ENCODE measurements around the gene ZPBP2.
A peak's percentile ranks its signal among the peaks of the same experiment; 100 is the strongest.
"Not testable (repeated sequence)": the region's sequence is repeated elsewhere in the genome, so short reads cannot be mapped to it uniquely, and the experiment has no call there.

The ZPBP2 gene, protein sequence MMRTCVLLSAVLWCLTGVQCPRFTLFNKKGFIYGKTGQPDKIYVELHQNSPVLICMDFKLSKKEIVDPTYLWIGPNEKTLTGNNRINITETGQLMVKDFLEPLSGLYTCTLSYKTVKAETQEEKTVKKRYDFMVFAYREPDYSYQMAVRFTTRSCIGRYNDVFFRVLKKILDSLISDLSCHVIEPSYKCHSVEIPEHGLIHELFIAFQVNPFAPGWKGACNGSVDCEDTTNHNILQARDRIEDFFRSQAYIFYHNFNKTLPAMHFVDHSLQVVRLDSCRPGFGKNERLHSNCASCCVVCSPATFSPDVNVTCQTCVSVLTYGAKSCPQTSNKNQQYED

DNA sequence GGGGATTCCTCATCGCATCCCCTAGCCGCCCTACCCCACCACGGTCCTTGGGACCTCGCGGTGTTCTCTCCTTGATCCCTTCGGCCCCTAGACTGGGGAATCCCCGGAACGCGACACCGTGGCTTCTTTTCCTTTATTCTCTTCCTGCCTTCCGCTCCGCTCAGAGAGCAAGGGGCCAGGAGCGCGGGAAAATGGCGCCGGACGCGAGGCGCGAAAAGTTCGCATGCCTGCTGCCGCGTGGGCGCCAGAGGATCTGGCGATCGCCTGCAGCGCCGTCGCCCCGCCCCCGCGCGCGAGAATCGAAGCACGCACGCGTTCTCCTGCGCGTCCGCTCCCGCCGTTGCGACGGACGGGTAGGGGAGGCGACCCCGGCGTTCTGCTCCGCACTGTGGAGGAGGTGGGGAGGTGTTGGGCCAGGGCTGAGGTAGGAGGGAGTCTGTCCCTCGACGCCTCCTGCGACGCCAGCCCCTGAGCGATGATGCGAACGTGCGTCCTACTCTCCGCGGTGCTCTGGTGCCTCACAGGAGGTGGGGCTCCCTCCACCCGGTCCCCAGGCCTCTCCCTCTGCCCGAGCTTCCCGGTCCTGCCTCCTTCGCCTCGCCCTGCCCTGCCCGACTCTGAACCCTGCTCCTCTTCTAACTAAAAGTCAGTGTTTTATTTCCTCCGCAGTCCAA, at the start of gene ZPBP2:
Gene ZPBP2 (plus strand): TSS at position 323 of the 674 bp plus-strand sequence. CDS start 153 bp downstream, at position 476.
- DNase-seq (peak; percentile 57), ATAC-seq (no peak)

DNA sequence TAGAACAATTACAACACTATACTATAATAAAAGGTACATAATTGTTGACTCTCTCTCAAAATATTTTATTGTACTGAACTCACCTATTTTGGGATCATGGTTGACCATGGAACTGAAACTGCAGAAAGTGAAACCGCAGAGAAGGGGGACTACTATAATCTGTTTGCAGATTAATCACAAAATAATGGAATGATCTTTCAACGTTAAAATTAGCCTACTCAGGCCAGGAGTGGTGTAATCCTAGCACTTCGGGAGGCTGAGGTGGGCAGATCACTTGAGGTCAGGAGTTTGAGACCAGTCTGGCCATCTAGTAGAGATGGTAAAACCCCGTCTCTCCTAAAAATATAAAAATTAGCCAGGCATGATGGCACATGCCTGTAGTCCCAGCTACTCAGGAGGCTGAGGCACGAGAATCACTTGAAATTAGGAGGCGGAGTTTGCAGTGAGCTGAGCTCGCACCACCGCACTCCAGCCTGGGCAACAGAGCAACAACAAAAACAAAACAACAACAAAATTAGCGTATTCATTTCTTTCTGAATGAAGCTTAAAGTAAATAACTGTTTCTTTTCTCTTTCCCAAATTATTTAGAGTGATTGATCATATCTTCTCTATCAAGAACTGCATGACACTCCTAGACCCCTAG, 49.5 kb upstream of the ZPBP2 start:
- no peak for DNase-seq
- no peak for ATAC-seq

GRCh38 chr17:39820541-39820940, 47.5 kb upstream of the ZPBP2 start:
- no peak for DNase-seq
- peak; percentile 16 for ATAC-seq

DNA sequence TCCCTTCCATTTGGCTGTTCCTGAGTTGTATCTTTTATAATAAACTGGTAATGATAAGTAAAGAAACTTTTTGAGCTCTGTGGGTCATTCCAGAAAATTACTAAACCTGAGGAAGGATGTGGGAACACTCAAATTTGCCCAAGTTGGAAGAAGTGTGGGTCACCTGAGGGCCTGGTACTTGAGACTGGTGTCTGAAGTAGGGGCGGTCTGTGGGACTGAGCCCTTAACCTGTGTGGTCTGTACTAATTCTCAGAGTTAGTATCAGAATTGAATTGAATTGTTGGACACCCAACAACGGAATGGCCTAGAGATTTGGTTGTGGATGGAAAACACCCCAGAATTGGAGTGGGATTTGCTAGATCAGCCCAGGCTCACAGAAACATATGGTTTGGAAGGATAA, 47.0 kb upstream of the ZPBP2 start:
- ATAC-seq (no peak), DNase-seq (no peak)

DNA sequence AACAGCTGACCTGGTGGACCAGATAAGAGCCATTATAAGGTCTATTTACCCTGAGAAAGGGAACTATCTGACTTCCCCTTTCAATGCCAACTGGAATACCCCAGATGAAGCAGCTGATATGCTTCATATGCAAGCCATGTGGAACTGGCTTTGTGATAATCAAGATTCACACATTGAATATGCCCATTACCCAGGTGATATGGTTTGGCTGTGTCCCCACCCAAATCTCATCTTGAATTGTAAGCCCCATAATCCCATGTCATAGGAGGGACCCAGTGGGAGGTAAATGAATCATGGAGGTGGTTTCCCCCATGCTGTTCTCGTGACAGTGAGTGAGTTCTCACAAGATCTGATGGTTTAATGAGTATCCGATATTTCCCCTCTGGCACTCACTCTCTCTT, 46.0 kb upstream of the ZPBP2 start:
- peak; percentile 23 for DNase-seq
- peak; percentile 68 for ATAC-seq

- DNase-seq (no peak), ATAC-seq (no peak)
Measured at GRCh38 chr17:39823407-39824054, 44.5 kb upstream of the ZPBP2 start.

- ATAC-seq, result peak; percentile 33
Measured at GRCh38 chr17:39826334-39826733, 41.7 kb upstream of the ZPBP2 start.

DNA sequence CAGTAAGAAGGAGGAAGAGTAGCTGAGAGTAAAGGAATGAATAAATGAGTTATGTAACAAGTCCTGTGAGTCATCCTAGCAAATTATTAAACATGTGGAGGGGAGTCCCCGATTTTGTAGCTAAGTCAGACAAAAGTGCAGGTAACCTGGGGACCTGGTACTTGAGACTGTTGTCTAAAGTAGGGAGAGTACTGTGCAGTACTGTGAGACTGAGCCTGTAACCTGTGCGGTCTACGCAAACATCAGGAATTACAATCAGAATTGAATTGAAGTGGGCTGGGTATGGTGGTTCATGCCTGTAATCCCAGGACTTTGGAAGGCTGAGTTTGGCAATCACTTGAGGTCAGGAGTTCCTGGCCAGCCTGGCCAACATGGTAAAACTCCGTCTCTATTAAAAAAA, 39.6 kb upstream of the ZPBP2 start:
- ATAC-seq (no peak), DNase-seq (no peak)

More at GRCh38 chr17:39826334-39826733, 41.7 kb upstream of the ZPBP2 start:
- DNase-seq, result no peak

- ATAC-seq (no peak), DNase-seq (no peak)
Measured at GRCh38 chr17:39831588-39831987, 36.4 kb upstream of the ZPBP2 start.

GRCh38 chr17:39834017-39834416, 34.0 kb upstream of the ZPBP2 start:
- ATAC-seq (peak; percentile 80), DNase-seq (no peak)

DNA sequence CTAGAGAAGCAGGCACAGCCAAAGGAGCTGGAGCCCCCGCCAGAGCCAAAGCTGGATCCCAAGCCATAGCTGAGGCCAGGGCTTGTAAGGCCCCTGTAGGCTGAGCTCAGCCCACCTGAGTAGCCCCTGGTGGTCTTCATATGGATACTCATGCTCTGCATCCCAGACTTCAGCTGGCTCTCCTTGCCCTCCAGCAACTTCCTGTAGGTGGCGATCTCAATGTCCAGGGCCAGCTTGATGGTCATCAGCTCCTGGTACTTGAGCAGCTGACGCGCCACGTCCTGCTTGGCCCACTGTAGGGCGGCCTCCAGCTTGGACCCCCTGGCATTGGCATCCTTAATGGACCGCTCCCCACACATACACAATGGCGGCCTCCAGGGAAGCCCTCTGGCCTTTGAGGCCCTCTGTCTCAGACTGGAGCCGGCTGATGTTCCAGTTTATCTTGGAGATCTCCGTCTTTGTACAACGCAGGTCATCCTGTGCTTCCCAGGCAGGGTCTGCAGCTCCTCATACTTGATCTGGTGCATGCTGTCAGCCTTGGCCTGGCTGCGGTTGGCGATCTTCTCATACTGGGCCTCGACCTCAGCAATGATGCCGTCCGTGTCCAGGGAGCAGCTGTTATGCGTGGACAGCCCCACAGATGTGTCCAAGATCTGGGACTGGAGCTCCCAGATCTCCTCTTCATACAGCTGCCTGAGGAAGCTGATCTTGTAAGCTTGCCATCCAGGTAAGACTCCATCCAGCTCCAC, 32.8 kb upstream of the ZPBP2 start:
- DNase-seq, result no peak
- ATAC-seq, result no peak

DNA sequence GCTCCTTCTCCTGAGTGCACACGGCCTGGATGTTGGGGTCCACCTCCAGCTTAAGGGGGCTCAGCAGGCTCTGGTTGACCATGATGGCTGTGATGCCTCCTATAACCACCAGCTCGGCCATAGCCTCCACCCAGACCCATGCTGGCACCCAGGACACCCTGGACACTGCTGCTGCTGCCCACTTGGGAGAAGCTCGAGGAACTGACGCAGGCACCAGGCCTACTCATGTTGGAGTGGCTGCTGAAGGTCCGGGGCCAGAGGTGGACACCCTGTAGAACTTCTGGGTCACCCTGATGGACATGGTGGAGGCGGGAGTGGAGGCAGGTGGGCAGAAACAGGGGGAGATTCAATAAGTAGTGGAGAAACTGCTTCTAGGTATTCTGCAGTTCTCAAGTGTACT, 31.9 kb upstream of the ZPBP2 start:
- DNase-seq, result no peak
- ATAC-seq, result no peak

DNA sequence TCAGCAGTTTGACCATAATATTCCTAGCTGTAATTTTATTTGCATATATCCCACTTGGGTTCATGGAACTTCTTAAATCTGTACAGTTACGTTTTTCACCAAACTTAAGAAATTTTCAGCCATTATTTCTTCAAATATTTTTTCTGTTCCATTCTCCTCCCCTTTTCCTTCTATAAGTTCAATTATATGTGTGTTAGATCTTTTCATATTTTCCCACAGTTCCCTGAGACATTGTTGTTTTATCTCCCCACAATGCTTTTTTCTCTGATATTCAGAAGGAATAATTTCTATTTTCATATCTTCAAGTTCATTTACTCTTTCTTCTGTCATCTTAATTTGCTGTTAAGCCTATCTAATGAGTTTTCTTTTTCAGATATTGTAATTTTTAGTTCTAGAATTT, 29.9 kb upstream of the ZPBP2 start:
- ATAC-seq (no peak), DNase-seq (no peak)

- no peak for DNase-seq
- no peak for ATAC-seq
Measured at GRCh38 chr17:39838784-39839183, 29.2 kb upstream of the ZPBP2 start.

DNA sequence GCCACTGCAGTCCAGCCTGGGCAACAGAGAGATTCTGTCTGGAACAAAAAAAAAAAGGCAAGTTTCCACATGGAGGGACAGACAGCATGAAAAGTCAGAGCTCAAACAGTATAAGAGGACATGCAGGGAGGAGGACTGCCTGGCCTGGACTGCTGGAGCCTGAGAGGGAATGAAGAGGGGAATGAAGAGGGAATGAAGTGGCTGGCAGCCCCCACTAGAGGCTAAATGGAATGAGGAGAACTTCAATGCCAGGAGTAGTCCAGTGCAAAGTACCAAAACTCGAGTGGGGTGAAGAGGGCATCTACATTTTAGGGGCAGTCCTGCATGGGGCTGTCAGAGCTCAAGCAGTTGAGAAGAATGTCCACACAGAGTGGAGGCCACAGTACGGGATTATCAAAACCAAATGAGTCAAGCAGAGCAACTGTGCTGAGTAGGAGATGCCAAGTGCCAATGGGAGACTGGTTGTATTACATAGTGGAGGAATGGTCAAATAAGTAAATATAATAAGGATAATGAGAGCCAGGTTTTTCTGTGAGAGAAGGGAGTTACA, 26.8 kb upstream of the ZPBP2 start:
- ATAC-seq, result no peak

DNA sequence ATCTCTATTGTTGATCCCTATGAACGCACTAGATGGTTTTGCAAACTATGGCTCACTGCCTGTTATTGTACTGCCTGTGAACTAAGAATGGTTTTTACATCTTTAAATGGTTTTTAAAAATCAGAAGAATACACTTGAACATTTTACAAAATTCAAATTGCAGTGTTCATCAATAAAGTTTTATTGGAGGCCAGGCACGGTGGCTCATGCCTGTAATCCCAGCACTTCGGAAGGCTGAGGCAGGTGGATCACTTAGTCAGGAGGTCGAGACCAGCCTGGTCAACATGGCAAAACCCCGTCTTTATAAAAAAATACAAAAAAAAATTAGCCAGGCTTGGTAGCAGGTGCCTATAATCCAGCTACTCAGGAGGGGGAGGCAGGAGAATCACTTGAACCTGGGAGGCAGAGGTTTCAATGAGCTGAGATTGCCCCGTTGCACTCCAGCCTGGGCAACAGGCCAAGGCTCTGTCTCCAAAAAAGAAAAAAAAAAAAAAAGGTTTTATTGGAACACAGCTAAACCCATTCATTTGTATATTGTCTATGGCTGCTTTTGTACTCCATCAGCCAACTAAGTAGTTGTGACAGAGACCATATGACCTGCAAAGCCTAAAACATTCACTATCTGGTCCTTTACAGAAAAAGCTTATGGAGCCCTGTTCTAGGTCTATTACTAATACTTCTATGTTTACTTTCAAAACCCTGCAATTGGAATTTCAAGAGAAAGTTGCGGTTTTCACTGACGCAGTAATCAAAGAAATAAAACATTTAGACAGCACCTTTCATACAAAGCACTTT, 22.8 kb upstream of the ZPBP2 start:
- DNase-seq (no peak), ATAC-seq (no peak)

More for the DNA sequence above, 26.8 kb upstream of the ZPBP2 start:
- no peak for DNase-seq

- DNase-seq (no peak), ATAC-seq (no peak)
Measured at GRCh38 chr17:39846205-39846604, 21.8 kb upstream of the ZPBP2 start.

DNA sequence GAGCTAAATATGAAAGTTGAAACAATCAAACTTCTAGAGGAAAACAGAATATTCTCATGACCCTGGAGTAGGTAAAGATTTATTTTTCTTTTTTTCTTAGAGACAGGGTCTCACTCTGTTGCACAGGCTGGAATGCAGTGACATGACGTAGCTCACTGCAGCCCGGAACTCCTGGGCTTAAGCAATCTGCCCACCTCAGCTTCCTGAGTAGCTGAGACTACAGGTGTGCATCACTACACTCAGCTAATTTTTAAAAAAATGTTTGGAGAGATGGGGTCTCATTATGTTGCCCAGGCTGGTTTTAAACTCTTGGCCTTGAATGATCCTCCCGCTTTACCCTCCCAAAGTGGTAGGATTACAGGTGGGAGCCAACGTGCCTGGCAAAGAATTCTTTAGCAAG, 19.4 kb upstream of the ZPBP2 start:
- DNase-seq (no peak), ATAC-seq (no peak)

- not testable (repeated sequence) for ATAC-seq, DNase-seq
Measured at GRCh38 chr17:39850186-39850585, 17.8 kb upstream of the ZPBP2 start.

- ATAC-seq, result peak; percentile 74
- DNase-seq, result no peak
Measured at GRCh38 chr17:39852239-39852638, 15.8 kb upstream of the ZPBP2 start.

DNA sequence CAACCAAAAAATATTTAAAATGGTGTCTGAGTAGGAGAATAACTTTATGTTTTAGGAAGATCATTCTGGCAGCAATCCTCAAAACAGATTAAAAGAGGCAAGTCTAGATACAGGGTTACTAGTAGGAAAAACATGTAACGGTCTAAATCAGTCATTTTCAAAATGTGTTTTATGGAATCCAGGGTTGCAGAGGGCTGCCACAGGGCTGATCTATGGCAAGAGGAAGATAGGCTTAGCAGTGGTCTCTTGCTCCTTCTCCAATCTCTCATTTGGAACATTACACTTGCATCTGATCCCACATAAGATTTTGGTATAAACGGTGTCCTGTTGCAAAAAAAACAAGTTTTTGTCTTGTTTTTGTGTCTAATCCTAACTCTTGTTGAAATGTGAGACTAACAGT, 13.1 kb upstream of the ZPBP2 start:
- ATAC-seq (no peak), DNase-seq (no peak)

Measured in stimulated activated naive CD8-positive, alpha-beta T cell treated with anti-CD3 and anti-CD28 coated beads, Interleukin-15, Interleukin-2, amounts not matched to agents 100 U/mL and 50 U/mL, for 24 hours (primary cell).